ENCODE measurements around the gene DDHD1.
"Not testable (repeated sequence)": the region's sequence is repeated elsewhere in the genome, so short reads cannot be mapped to it uniquely, and the experiment has no call there.

DDHD1 gene

GRCh38 chr14:53152184-53152886 is 788 bp downstream of the DDHD1 start:
- peak; percentile 32 to 55 (median 46) for DNase-seq (ENCODE audit: low read depth in 4 of 4, low spot score in 1 of 4)

- peak; percentile 4 to 15 (median 10) for DNase-seq (ENCODE audit: low read depth in 4 of 4, low spot score in 1 of 4)
Observed at GRCh38 chr14:53151523-53152183, 1.5 kb downstream of the DDHD1 start.

GRCh38 chr14:53149668-53150316 is 3.3 kb downstream of the DDHD1 start:
- no peak for DNase-seq (ENCODE audit: low read depth in 4 of 4, low spot score in 1 of 4)

GRCh38 chr14:53148671-53149070 is 4.5 kb downstream of the DDHD1 start:
- no peak for DNase-seq (ENCODE audit: low read depth in 4 of 4, low spot score in 1 of 4)

GRCh38 chr14:53147893-53148292 is 5.2 kb downstream of the DDHD1 start:
- no peak for DNase-seq (ENCODE audit: low read depth in 4 of 4, low spot score in 1 of 4)

- no peak for DNase-seq (ENCODE audit: low read depth in 4 of 4, low spot score in 1 of 4)
Observed at GRCh38 chr14:53147208-53147607, 5.9 kb downstream of the DDHD1 start.

GRCh38 chr14:53146739-53147138 is 6.4 kb downstream of the DDHD1 start:
- DNase-seq (ENCODE audit: low read depth in 4 of 4, low spot score in 1 of 4), result no peak

GRCh38 chr14:53144244-53144643 is 8.9 kb downstream of the DDHD1 start:
- no peak for DNase-seq (ENCODE audit: low read depth in 4 of 4, low spot score in 1 of 4)

GRCh38 chr14:53140585-53140984 is 12.5 kb downstream of the DDHD1 start:
- DNase-seq (ENCODE audit: low read depth in 4 of 4, low spot score in 1 of 4), result no peak

- no peak for DNase-seq (ENCODE audit: low read depth in 4 of 4, low spot score in 1 of 4)
Observed at GRCh38 chr14:53137568-53138203, 15.4 kb downstream of the DDHD1 start.

- not testable (repeated sequence) for DNase-seq (ENCODE audit: low read depth in 4 of 4, low spot score in 1 of 4)
Observed at GRCh38 chr14:53130491-53130890, 22.6 kb downstream of the DDHD1 start.

- DNase-seq (ENCODE audit: low read depth in 4 of 4, low spot score in 1 of 4), result no peak
Observed at GRCh38 chr14:53128303-53129028, 24.7 kb downstream of the DDHD1 start.

GRCh38 chr14:53127832-53128231 is 25.3 kb downstream of the DDHD1 start:
- DNase-seq (ENCODE audit: low read depth in 4 of 4, low spot score in 1 of 4), result no peak

GRCh38 chr14:53127151-53127550 is 26.0 kb downstream of the DDHD1 start:
- DNase-seq (ENCODE audit: low read depth in 4 of 4, low spot score in 1 of 4), result no peak

GRCh38 chr14:53126731-53127130 is 26.4 kb downstream of the DDHD1 start:
- DNase-seq (ENCODE audit: low read depth in 4 of 4, low spot score in 1 of 4), result no peak

- no peak for DNase-seq (ENCODE audit: low read depth in 4 of 4, low spot score in 1 of 4)
Observed at GRCh38 chr14:53124786-53125185, 28.3 kb downstream of the DDHD1 start.

GRCh38 chr14:53121419-53121818 is 31.7 kb downstream of the DDHD1 start:
- DNase-seq (ENCODE audit: low read depth in 4 of 4, low spot score in 1 of 4), result not testable (repeated sequence)

- not testable (repeated sequence) for DNase-seq (ENCODE audit: low read depth in 4 of 4, low spot score in 1 of 4)
Observed at GRCh38 chr14:53117479-53117878, 35.6 kb downstream of the DDHD1 start.

GRCh38 chr14:53113989-53114388 is 39.1 kb downstream of the DDHD1 start:
- no peak for DNase-seq (ENCODE audit: low read depth in 4 of 4, low spot score in 1 of 4)

- no peak for DNase-seq (ENCODE audit: low read depth in 4 of 4, low spot score in 1 of 4)
Observed at GRCh38 chr14:53110096-53110495, 43.0 kb downstream of the DDHD1 start.

Data from stimulated activated CD4-positive, alpha-beta T cell treated with anti-CD3 and anti-CD28 coated beads, Interleukin-1b, Interleukin-23, amount 100 ng/mL, for 24 hours (primary cell).